GM18867 (cell line): ENCODE measurements around the gene RFC3.
"Not testable (repeated sequence)": the region's sequence is repeated elsewhere in the genome, so short reads cannot be mapped to it uniquely, and the experiment has no call there.

Experiments used
- ATAC-seq: cut with Tn5 transposase; IDR thresholded peaks from one replicate; pipeline ENCODE4 v1.9.1; 2021; ENCODE audit warnings: mild to moderate bottlenecking, moderate library complexity; ENCODE audit not compliant: unreplicated experiment

RFC3 gene

GRCh38 chr13:33806470-33807248, 11.3 kb upstream of the RFC3 start:
- peak; percentile 81 for ATAC-seq

GRCh38 chr13:33812829-33813228, 5.1 kb upstream of the RFC3 start:
- ATAC-seq = not testable (repeated sequence)

- ATAC-seq = no peak
Measured at GRCh38 chr13:33815011-33815550, 2.9 kb upstream of the RFC3 start.

GRCh38 chr13:33816912-33817311, 1.0 kb upstream of the RFC3 start:
- ATAC-seq = no peak

- no peak for ATAC-seq
Measured at GRCh38 chr13:33817513-33817900, 442 bp upstream of the RFC3 start.

GRCh38 chr13:33825083-33825482, 7.1 kb downstream of the RFC3 start:
- no peak for ATAC-seq

- no peak for ATAC-seq
Measured at GRCh38 chr13:33827139-33827538, 9.2 kb downstream of the RFC3 start.

- no peak for ATAC-seq
Measured at GRCh38 chr13:33828431-33829129, 10.6 kb downstream of the RFC3 start.

- ATAC-seq = no peak
Measured at GRCh38 chr13:33832872-33833271, 14.9 kb downstream of the RFC3 start.

GRCh38 chr13:33838647-33839046, 20.7 kb downstream of the RFC3 start:
- ATAC-seq = no peak

- ATAC-seq = no peak
Measured at GRCh38 chr13:33840402-33840801, 22.5 kb downstream of the RFC3 start.

- ATAC-seq = no peak
Measured at GRCh38 chr13:33842207-33842606, 24.3 kb downstream of the RFC3 start.

GRCh38 chr13:33842986-33843385, 25.0 kb downstream of the RFC3 start:
- no peak for ATAC-seq

- no peak for ATAC-seq
Measured at GRCh38 chr13:33845572-33846302, 27.8 kb downstream of the RFC3 start.

- no peak for ATAC-seq
Measured at GRCh38 chr13:33846303-33847062, 28.5 kb downstream of the RFC3 start.

- no peak for ATAC-seq
Measured at GRCh38 chr13:33849211-33849610, 31.3 kb downstream of the RFC3 start.

GRCh38 chr13:33855371-33855895, 37.5 kb downstream of the RFC3 start:
- ATAC-seq = no peak

GRCh38 chr13:33859691-33860303, 41.8 kb downstream of the RFC3 start:
- no peak for ATAC-seq

GRCh38 chr13:33860526-33860925, 42.6 kb downstream of the RFC3 start:
- ATAC-seq = no peak

GRCh38 chr13:33862016-33862415, 44.1 kb downstream of the RFC3 start:
- ATAC-seq = no peak
